GM19043 (cell line): ENCODE results near the gene CNPY1.
A peak's percentile ranks its signal among the peaks of the same experiment; 100 is the strongest.
"Not testable (repeated sequence)": the region's sequence is repeated elsewhere in the genome, so short reads cannot be mapped to it uniquely, and the experiment has no call there.

Source experiments
- ATAC-seq: cut with Tn5 transposase; IDR thresholded peaks from one replicate; pipeline ENCODE4 v1.9.1; 2021; ENCODE audit warnings: low read depth; ENCODE audit not compliant: unreplicated experiment

The CNPY1 gene

DNA sequence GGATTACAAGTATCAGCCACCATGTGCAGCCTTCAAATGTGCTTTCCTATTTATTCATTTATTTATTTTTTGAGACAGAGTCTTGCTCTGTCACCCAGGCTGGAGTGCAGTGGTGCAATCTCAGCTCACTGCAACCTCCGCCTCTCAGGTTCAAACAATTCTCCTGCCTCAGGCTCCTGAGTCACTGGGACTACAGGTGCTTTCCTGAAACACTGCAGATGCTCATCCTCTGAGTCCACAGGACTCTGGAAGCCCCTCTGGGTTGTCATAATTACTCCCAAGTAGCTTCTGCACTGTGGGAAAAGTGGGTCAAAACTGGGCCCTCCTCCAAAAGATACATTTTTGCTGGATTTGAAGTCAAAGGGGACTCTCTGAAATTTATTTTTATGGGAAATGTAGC, at the start of gene CNPY1:
CNPY1 (minus strand) TSS at position 111 of the 400 bp plus-strand sequence. CDS start 630 bp downstream, outside the sequence.
- ATAC-seq: not testable (repeated sequence)

DNA sequence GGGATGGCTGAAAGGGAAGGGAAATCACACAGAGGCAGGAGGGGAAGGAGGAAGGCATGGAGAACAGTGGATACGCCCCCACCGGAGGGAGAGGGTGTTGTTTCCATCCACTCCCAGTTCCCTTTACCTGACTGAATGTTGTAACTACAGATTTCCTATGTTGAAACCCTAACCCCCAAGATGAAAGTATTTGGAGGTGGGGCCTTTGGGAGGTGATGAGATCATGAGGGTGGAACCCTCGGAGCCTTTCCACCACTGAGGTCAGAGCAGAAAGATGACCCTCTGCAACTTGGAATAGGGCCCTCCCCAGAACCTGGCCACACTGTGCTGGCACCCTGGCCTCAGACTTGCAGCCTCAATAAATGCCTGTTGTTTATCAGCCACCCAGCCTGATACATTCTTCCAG, 48.6 kb upstream of the CNPY1 start:
- ATAC-seq: no peak

- no peak for ATAC-seq
Observed at GRCh38 chr7:155594163-155594732, 47.9 kb upstream of the CNPY1 start.

GRCh38 chr7:155593461-155594162, 47.3 kb upstream of the CNPY1 start:
- no peak for ATAC-seq

GRCh38 chr7:155591055-155591775, 44.9 kb upstream of the CNPY1 start:
- no peak for ATAC-seq

DNA sequence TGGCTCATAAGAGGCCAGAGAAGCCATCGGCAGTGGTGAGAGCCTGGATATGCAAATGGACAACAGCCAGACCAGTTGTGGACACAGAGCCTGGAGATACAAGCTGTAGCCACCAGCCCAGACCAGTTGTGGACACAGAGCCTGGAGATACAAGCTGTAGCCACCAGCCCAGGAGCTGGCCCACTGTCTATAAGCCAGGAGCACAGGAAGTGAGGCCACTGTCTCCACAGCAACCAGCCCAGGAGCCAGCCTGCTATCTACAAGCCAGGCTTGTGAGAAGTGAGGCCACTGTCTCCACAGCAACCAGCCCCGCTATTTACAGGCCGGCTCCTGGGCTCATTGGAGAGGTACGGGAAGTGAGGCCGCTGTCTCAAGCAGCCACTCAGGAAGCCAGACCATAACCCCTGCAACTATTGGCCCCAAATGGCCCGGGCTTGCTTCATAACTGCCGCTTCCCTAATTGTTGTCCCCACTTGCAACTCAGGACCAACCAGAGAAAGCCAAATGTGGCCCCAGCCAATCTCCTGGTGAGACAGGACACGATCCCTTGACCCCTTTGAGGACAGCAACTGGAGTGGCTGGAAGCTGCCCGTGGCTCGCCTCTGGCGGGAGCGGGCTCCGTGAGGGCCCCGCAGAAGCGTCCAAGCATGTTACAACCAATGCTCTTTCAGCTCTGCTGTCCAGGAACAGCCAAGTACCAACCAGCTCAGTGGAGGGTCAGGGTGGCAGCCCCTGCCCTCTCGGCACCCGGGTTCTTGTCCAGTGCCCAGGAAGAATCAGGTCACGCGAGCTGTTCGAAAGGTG, 44.1 kb upstream of the CNPY1 start:
- peak; percentile 75 for ATAC-seq

- ATAC-seq: no peak
Observed at GRCh38 chr7:155589001-155589980, 42.9 kb upstream of the CNPY1 start.

GRCh38 chr7:155588468-155588998, 42.2 kb upstream of the CNPY1 start:
- ATAC-seq: no peak

GRCh38 chr7:155587486-155587885, 41.1 kb upstream of the CNPY1 start:
- no peak for ATAC-seq

GRCh38 chr7:155586843-155587440, 40.6 kb upstream of the CNPY1 start:
- ATAC-seq: no peak

GRCh38 chr7:155585951-155586350, 39.6 kb upstream of the CNPY1 start:
- no peak for ATAC-seq

DNA sequence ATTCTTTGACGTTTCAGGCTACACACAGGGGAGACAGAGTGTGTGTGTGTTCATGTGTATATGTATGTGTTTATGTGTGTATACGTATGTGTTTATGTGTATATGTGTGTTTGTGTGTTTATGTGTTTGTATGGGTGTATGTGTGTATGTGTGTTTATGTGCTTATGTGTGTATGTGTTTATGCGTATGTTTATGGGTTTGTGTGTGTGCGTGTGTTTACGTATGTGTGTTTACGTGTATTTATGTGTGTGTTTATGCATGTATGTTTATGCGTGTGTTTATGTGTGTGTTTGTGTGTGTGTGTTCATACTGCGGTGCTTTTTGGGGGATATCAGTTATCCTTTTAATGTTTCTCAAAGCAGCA, 39.2 kb upstream of the CNPY1 start:
- ATAC-seq: no peak

- ATAC-seq: no peak
Observed at GRCh38 chr7:155584763-155585531, 38.6 kb upstream of the CNPY1 start.

GRCh38 chr7:155584261-155584660, 37.9 kb upstream of the CNPY1 start:
- ATAC-seq: no peak

- ATAC-seq: no peak
Observed at GRCh38 chr7:155583636-155584035, 37.3 kb upstream of the CNPY1 start.

- ATAC-seq: no peak
Observed at GRCh38 chr7:155581954-155582353, 35.6 kb upstream of the CNPY1 start.

DNA sequence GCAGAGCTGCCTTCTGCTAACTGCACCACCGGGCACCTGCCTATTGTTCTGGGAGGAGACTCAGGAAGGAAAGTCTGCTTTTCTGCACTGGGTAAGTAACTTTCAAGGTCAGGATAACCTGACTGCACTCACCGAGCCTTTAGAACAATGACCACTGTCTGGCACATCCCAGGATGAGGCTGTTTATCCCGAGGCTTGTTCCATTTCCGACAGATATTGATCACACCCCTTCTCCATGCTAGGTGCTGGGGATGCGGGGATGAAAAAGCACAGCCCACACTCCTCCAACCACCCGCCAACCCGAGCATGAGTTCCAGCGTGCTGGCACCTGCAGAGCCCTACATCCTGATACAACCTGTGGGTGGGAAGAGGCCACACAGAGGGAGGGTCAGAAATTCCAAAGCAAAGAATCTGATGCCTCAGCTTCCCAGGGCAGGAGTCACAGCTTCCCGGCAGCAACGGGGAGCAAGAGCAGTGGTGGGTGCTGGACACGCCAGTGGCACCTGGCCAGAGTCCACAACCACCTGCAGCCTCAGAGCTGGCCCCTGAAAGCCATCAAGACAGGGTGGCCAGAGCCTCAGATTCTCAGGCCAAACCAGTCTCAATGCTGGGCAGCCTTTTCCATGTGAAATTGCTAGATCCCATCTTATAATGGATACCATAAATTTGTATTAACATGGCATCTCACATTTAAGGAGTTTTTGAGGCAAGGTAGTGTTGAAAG, 34.9 kb upstream of the CNPY1 start:
- ATAC-seq: no peak

DNA sequence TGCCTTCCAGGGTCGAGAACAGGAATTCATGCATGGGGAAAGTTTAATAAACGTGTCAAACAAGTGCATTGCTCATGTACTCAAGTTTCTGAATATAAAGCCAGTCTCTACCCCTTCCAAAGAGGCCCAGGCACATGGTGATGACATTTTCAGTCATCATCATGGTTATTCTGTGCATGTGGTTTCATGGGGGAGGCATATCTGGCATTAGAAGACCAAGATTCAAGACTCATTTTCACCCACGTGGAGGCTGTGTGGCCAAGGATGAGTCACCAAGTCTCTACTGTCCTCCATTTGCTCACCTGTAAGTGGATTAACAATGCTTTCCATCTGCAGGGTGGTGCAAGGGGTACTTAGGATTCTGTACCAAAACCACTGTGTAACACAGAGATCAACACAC, 34.0 kb upstream of the CNPY1 start:
- ATAC-seq: no peak
